GM12801 (cell line): ENCODE results near the gene PAPLN.

Source experiments
- TF ChIP-seq, protein P1 (sequence below): IDR thresholded peaks from one replicate; pipeline ENCODE4 v1.5.1; 2011; ENCODE audit warnings: control low read depth; ENCODE audit not compliant: insufficient read length; ENCODE audit errors: extremely low read depth

The PAPLN gene

GRCh38 chr14:73289308-73289707 is 52.0 kb downstream of the PAPLN start:
- TF ChIP-seq, protein P1, sequence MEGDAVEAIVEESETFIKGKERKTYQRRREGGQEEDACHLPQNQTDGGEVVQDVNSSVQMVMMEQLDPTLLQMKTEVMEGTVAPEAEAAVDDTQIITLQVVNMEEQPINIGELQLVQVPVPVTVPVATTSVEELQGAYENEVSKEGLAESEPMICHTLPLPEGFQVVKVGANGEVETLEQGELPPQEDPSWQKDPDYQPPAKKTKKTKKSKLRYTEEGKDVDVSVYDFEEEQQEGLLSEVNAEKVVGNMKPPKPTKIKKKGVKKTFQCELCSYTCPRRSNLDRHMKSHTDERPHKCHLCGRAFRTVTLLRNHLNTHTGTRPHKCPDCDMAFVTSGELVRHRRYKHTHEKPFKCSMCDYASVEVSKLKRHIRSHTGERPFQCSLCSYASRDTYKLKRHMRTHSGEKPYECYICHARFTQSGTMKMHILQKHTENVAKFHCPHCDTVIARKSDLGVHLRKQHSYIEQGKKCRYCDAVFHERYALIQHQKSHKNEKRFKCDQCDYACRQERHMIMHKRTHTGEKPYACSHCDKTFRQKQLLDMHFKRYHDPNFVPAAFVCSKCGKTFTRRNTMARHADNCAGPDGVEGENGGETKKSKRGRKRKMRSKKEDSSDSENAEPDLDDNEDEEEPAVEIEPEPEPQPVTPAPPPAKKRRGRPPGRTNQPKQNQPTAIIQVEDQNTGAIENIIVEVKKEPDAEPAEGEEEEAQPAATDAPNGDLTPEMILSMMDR = no peak

DNA sequence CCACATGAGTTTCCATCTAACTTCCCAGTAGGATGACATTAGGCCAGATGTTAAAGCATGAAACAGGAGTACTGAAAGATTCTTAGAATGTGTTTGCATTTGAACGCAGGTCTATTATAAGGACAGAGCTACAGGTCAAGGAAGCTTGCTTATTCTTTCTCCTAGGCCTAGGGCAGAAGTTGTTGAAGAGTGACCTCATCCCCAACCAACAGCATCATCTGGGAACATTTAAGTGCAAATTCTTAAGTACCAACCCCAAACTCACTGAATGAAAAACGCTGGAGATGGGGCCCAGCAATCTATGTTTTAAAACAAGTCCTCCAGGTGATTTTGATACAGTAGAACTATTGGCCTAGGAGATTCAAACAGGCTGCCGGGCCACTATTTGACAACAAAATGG is 52.4 kb downstream of the PAPLN start:
- TF ChIP-seq, protein P1 = no peak

- TF ChIP-seq, protein P1 = no peak
Measured at GRCh38 chr14:73290279-73290678, 53.0 kb downstream of the PAPLN start.

GRCh38 chr14:73293782-73294781 is 56.8 kb downstream of the PAPLN start:
- TF ChIP-seq, protein P1 = no peak

GRCh38 chr14:73295198-73295796 is 58.0 kb downstream of the PAPLN start:
- TF ChIP-seq, protein P1 = no peak

- TF ChIP-seq, protein P1 = no peak
Measured at GRCh38 chr14:73305499-73305898, 68.2 kb downstream of the PAPLN start.

DNA sequence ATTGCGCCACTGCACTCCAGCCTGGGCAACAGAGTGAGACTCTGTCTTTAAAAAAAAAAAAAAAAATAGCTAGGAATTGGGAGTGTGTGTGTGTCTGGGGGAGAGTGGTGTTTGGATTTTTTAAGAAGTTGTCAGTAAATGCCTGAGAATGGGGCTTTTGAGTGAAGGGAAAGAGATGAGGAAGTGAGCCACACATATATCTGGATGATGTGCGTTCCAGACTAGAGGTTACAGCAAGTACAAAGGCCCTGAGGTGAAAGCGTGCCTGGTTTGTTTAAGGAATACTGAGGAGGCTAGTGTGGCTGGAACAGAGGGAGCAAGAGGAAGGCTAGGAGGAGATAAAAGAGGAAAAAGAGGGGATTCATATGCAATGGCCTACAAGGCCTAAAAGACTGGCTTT is 70.0 kb downstream of the PAPLN start:
- TF ChIP-seq, protein P1 = no peak
